Lower leg skin (tissue), 3 donors: ENCODE results near the gene DDX10.

Experiments
- CTCF ChIP-seq, 3 donors: fragments of 450-650 bp; IDR thresholded peaks; one replicate each; pipeline ENCODE4 v1.5.1; 2016; ENCODE audit warnings: antibody characterized with exemption in 3 of 3, mild to moderate bottlenecking in 3 of 3, moderate library complexity in 2 of 3
- POLR2A ChIP-seq, 2 donors: fragments of 450-650 bp; IDR thresholded peaks; one replicate each; pipeline ENCODE4 v1.6.1; 2016 to 2017; ENCODE audit warnings: antibody characterized with exemption in 2 of 2, mild to moderate bottlenecking in 1 of 2, moderate library complexity in 1 of 2

- TF ChIP-seq CTCF (IDR thresholded peaks at IDR 0.05) (no peak), POLR2A (IDR thresholded peaks at IDR 0.05) (no peak)
These were observed 262.1 kb downstream of the DDX10 start for GRCh38 chr11:108926841-108927577.
